Stomach smooth muscle (tissue), 2 donors: Measurements from ENCODE around the gene USP34.

Experiments
- H3K27ac ChIP-seq: one replicate; pipeline ENCODE4 v1.7.0; 2013; ENCODE audit warnings: mild to moderate bottlenecking, low read length, inconsistent platforms
- H3K27me3 ChIP-seq, 2 donors: one replicate each; pipeline ENCODE4 v1.7.0; 2013; ENCODE audit warnings: low read length in 2 of 2; ENCODE audit not compliant: insufficient read depth in 2 of 2, control insufficient read depth in 1 of 2
- H3K36me3 ChIP-seq, 2 donors: one replicate each; pipeline ENCODE4 v1.7.0; 2013; ENCODE audit warnings: low read length in 2 of 2; ENCODE audit not compliant: control insufficient read depth in 2 of 2, insufficient read depth in 2 of 2
- H3K4me1 ChIP-seq: one replicate; pipeline ENCODE4 v1.7.0; 2013; ENCODE audit warnings: low read length; ENCODE audit not compliant: control insufficient read depth, insufficient read depth
- H3K4me3 ChIP-seq, 2 donors: one replicate each; pipeline ENCODE4 v1.7.0; 2013; ENCODE audit warnings: low read length in 2 of 2
- H3K9ac ChIP-seq, 2 donors: one replicate each; pipeline ENCODE4 v1.7.0; 2013; ENCODE audit warnings: low read length in 2 of 2, mild to moderate bottlenecking in 1 of 2
- H3K9me3 ChIP-seq, 2 donors: one replicate each; pipeline ENCODE4 v1.7.0; 2013; ENCODE audit warnings: low read length in 2 of 2; ENCODE audit not compliant: control insufficient read depth in 2 of 2
- donor health status: healthy.
- donor health status: Pancreatic carcinoma.

Gene USP34

DNA sequence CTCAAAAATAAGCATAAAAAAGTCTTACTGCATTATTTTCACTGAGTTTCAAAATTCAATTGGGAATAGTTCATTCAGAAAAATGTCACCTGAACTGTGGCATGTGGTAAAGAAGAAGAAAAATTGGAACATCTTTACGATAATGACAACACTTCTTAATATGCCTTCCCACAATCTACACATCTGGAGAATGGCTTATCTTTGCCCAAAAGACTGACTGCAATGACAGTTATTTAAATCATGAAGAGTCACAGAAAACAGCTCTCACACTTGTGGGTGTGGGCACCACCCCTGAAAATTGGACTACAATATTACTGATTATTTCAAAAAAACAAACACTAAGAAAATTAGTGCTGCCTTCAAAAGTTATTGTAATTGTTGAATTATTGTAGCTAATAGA, 152.3 kb downstream of the USP34 start:
- Histone ChIP-seq H3K4me1 (no peaks in the 10 kb centered on the region), H3K9ac (no peak overlapping the region), H3K27ac (no peak overlapping the region), H3K9me3 (no peaks in the 10 kb centered on the region), H3K4me3 (no peak overlapping the region), H3K36me3 (peaks cover 2 to 7% of the 10 kb centered on the region in 2 donors), H3K27me3 (no peaks in the 10 kb centered on the region)

DNA sequence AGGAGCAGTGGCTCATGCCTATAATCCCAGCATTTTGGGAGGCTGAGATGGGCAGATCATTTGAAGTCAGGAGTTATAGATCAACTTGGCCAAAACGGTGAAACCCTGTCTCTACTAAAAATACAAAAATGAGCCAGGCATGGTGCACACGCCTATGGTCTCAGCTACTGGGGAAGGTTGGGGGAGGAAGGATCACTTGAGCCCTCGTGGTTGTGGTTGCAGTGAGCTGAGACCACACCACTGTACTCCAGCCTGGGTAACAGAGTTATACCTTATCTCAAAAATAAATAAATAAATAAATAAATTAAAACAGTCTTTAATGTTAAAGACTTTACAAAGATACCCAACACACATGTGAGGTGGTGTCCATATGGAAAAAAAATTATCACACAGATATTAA, 174.9 kb downstream of the USP34 start:
- no peaks in the 10 kb centered on the region for H3K9me3 ChIP-seq
- peaks cover 18 to 20% of the 10 kb centered on the region in 2 donors for H3K36me3 ChIP-seq
- H3K9ac ChIP-seq = no peak overlapping the region
- H3K4me3 ChIP-seq = no peak overlapping the region
- no peaks in the 10 kb centered on the region for H3K27me3 ChIP-seq
- H3K27ac ChIP-seq = no peak overlapping the region
- H3K4me1 ChIP-seq = no peaks in the 10 kb centered on the region

DNA sequence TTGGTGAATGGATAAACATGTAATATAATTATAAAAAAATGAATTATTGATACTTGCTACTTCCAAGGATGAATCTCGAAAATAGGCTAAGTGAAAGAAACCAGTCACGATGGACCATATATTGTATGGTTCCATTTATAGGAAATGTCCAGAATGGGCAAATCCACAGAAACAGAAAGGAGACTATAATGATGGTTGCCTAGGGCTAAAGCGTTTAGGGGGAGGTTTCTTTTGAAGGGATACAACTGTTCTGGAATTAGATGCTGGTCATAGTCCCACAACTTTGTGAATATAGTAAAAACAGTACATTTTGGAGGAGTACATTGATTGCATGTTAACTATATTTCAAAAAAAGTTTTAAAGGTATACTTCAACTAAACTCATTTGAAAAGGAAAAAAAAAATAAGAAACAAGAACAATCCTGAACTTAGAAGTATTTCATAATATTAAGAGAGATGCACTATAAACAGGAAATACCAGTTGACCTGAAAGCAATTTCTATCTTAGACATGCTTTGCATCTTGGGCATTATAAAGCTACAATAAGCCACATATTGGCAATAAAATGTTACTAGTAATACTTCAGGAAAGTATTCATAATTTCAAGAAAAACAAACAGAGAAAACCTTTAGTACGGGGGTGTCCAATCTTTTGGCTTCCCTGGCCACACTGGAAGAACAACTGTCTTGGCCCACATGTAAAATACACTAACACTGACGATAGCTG, 178.9 kb downstream of the USP34 start:
- no peak overlapping the region for H3K9ac ChIP-seq
- H3K4me1 ChIP-seq = no peaks in the 10 kb centered on the region
- no peaks in the 10 kb centered on the region for H3K27me3 ChIP-seq
- peaks cover 13 to 15% of the 10 kb centered on the region in 2 donors for H3K36me3 ChIP-seq
- H3K9me3 ChIP-seq = no peaks in the 10 kb centered on the region
- H3K27ac ChIP-seq = no peak overlapping the region
- H3K4me3 ChIP-seq = no peak overlapping the region

DNA sequence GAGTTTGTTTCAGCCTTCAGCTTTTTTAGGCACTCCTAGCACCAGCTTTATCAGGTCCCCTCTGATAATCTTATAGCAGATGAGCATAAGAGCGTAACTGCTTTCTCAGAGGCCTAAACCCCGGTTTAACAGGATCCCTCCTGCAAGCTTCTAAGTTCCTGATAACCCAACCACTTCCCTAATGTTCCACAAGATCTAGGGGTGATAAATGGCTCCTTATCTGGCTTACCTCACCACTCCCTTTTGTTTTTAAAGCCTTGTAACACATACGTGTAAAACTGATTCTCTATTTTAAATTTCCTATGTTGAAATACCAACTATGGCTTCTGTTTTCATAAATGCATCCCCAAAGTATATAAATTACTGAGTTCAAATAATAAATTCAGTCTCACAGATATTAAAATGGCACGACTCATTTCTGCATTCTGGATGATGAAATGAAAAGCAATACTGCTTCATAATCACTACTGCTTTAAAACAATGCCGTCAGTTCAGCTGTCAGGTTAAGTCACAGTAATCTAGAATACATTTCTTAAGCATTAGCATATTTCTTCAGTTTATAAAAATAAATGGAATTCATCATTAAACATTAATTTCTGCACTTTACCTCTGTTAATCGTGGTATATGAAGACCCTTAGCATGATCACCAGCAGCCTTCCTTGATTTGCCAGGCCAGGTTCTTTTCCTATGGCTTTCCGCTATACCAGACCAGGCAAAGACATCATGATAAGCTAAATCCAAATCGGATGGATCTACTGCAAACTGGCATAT, 182.6 kb downstream of the USP34 start:
- Histone ChIP-seq H3K4me3 (no peak overlapping the region), H3K27me3 (no peaks in the 10 kb centered on the region), H3K9me3 (no peaks in the 10 kb centered on the region), H3K36me3 (peaks cover 8 to 10% of the 10 kb centered on the region in 2 donors), H3K4me1 (no peaks in the 10 kb centered on the region), H3K9ac (no peak overlapping the region), H3K27ac (no peak overlapping the region)

DNA sequence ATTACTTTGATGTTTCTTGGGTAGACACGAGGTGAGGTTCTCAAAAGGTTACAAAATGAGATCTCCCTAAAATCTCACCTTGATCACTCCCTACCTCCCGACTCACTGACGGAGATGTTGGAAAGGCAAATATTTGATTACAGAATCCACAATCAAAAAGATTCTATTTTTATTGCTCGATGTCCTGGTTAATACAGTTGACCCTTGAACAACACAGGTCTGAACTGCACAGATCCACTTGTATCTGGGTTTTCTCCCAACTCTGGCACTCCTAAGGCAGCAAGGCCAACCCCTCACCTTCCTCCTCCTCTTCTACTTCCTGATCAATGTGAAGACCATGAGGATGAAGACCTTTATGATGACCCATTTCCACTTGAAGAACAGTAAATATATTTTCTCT, 183.6 kb downstream of the USP34 start:
- Histone ChIP-seq H3K4me3 (no peak overlapping the region), H3K4me1 (no peaks in the 10 kb centered on the region), H3K9me3 (no peaks in the 10 kb centered on the region), H3K27me3 (no peaks in the 10 kb centered on the region), H3K36me3 (peaks cover 10 to 18% of the 10 kb centered on the region in 2 donors), H3K27ac (no peak overlapping the region), H3K9ac (no peak overlapping the region)

DNA sequence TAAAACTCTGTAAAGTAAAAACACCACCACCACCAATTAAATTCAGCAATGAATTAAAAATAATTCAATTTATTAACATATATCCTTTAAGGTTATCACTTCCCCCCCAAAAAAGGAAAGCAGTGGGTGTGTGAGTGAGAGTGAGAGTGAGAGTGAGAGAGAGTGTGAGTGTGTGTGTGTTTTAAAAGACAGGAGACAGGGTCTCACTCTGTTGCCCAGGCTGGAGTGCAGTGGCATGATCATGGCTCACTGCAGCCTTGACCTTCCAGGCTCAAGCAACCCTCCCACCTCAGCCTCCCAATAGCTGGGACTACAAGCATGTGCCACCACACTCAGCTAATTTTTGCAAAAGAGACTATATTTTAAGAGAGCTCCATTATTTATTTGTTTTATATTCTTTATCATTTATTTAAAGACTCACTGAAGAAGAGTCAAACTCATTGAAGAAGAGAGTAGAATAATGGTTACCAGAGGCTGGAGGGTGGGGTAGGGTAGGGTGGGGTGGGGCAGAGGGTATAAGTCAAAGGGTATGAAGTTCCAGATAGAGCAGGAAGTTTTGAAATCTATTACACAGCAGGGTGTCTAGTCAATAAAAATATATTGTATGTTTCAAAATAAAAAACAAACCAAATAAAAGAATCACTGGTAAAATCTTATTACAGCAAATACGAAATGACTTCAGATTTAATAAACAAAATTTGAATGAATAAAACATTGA, 187.3 kb downstream of the USP34 start:
- Histone ChIP-seq H3K4me1 (no peaks in the 10 kb centered on the region), H3K9me3 (no peaks in the 10 kb centered on the region), H3K27me3 (no peaks in the 10 kb centered on the region), H3K27ac (no peak overlapping the region), H3K9ac (no peak overlapping the region), H3K36me3 (peaks cover 12 to 27% of the 10 kb centered on the region in 2 donors), H3K4me3 (no peak overlapping the region)

GRCh38 chr2:61282104-61282590, 188.7 kb downstream of the USP34 start:
- no peak overlapping the region for H3K27ac ChIP-seq
- peaks cover 18 to 27% of the 10 kb centered on the region in 2 donors for H3K36me3 ChIP-seq
- H3K4me1 ChIP-seq = no peaks in the 10 kb centered on the region
- no peaks in the 10 kb centered on the region for H3K9me3 ChIP-seq
- H3K9ac ChIP-seq = no peak overlapping the region
- no peak overlapping the region for H3K4me3 ChIP-seq
- H3K27me3 ChIP-seq = no peaks in the 10 kb centered on the region

DNA sequence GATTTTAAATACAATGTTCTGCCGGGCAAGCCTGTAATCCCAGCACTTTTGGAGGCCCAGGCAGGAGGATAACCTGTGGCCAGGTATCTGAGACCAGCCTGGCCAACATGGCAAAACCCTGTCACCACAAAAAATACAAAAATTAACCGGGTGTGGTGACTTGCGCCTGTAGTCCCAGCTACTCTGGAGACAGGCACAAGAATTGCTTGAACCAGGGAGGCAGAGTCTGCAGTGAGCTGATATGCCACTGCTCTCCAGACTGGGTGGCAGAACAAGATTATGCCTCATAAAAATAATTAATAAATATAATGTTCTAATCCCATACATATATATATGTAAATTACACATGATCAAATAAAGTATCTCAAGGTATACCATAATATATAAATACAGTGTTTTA, 189.6 kb downstream of the USP34 start:
- Histone ChIP-seq H3K4me1 (no peaks in the 10 kb centered on the region), H3K27me3 (no peaks in the 10 kb centered on the region), H3K9ac (no peak overlapping the region), H3K4me3 (no peak overlapping the region), H3K9me3 (no peaks in the 10 kb centered on the region), H3K36me3 (peaks cover 18 to 25% of the 10 kb centered on the region in 2 donors), H3K27ac (no peak overlapping the region)

DNA sequence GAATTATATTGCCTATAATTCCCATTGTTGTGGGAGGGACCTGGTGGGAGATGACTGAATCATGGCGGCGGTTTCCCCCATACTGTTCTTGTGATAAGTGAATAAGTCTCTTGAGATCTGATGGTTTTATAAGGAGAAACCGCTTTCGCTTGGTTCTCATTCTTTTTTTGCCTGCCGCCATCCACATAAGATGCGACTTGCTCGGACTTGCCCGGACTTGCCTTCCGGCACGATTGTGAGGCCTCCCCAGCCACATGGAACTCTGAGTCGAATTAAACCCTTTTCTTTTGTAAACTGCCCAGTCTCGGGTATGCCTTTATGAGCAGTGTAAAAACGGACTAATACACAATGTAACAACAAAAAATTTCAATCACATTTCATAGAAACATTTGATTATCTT, 193.1 kb downstream of the USP34 start:
- Histone ChIP-seq H3K27ac (no peak overlapping the region), H3K36me3 (peaks cover 19 to 26% of the 10 kb centered on the region in 2 donors)

DNA sequence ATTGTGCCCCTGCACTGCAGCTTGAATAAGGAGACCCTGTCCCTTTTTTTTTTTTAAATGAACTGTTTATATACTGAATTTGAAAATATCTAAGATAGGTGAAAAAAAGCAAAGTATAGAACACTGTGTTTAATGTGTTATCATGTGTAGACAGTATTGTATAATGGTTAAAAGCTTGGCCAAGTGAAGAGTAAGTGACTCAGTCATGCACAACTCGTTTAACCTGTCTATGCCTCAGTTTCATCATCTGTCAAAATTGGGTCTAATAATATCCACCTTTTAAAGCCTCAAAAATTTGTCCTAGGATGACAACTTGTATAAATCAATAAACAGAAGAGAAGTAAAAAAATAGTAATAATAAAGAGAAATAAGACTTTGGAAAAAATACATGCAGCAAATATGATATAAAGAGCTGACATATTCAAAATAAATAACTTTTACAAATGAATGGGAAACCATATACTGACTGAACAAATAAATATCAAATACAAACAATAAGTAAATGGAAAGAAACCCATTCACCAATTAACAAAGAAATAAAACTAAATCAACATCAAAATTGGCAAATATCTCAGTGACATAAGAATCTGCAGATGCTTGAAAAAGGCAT, 195.2 kb downstream of the USP34 start:
- Histone ChIP-seq H3K9me3 (no peaks in the 10 kb centered on the region), H3K27ac (no peak overlapping the region), H3K4me1 (no peaks in the 10 kb centered on the region), H3K36me3 (peaks cover 11 to 18% of the 10 kb centered on the region in 2 donors), H3K27me3 (no peaks in the 10 kb centered on the region), H3K9ac (no peak overlapping the region), H3K4me3 (no peak overlapping the region)

More for the DNA sequence above, 193.1 kb downstream of the USP34 start:
- no peaks in the 10 kb centered on the region for H3K27me3 ChIP-seq
- H3K9ac ChIP-seq = no peak overlapping the region
- H3K4me3 ChIP-seq = no peak overlapping the region
- H3K9me3 ChIP-seq = no peaks in the 10 kb centered on the region
- H3K4me1 ChIP-seq = no peaks in the 10 kb centered on the region
